HG03469 (cell line): ENCODE results near the gene PLB1.

Experiments used
- ATAC-seq: cut with Tn5 transposase; IDR thresholded peaks from one replicate; pipeline ENCODE4 v1.9.1; 2021; ENCODE audit warnings: mild to moderate bottlenecking, moderate library complexity, moderate number of reproducible peaks; ENCODE audit not compliant: unreplicated experiment

Gene PLB1, protein sequence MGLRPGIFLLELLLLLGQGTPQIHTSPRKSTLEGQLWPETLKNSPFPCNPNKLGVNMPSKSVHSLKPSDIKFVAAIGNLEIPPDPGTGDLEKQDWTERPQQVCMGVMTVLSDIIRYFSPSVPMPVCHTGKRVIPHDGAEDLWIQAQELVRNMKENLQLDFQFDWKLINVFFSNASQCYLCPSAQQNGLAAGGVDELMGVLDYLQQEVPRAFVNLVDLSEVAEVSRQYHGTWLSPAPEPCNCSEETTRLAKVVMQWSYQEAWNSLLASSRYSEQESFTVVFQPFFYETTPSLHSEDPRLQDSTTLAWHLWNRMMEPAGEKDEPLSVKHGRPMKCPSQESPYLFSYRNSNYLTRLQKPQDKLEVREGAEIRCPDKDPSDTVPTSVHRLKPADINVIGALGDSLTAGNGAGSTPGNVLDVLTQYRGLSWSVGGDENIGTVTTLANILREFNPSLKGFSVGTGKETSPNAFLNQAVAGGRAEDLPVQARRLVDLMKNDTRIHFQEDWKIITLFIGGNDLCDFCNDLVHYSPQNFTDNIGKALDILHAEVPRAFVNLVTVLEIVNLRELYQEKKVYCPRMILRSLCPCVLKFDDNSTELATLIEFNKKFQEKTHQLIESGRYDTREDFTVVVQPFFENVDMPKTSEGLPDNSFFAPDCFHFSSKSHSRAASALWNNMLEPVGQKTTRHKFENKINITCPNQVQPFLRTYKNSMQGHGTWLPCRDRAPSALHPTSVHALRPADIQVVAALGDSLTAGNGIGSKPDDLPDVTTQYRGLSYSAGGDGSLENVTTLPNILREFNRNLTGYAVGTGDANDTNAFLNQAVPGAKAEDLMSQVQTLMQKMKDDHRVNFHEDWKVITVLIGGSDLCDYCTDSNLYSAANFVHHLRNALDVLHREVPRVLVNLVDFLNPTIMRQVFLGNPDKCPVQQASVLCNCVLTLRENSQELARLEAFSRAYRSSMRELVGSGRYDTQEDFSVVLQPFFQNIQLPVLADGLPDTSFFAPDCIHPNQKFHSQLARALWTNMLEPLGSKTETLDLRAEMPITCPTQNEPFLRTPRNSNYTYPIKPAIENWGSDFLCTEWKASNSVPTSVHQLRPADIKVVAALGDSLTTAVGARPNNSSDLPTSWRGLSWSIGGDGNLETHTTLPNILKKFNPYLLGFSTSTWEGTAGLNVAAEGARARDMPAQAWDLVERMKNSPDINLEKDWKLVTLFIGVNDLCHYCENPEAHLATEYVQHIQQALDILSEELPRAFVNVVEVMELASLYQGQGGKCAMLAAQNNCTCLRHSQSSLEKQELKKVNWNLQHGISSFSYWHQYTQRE (N-terminal part only)

DNA sequence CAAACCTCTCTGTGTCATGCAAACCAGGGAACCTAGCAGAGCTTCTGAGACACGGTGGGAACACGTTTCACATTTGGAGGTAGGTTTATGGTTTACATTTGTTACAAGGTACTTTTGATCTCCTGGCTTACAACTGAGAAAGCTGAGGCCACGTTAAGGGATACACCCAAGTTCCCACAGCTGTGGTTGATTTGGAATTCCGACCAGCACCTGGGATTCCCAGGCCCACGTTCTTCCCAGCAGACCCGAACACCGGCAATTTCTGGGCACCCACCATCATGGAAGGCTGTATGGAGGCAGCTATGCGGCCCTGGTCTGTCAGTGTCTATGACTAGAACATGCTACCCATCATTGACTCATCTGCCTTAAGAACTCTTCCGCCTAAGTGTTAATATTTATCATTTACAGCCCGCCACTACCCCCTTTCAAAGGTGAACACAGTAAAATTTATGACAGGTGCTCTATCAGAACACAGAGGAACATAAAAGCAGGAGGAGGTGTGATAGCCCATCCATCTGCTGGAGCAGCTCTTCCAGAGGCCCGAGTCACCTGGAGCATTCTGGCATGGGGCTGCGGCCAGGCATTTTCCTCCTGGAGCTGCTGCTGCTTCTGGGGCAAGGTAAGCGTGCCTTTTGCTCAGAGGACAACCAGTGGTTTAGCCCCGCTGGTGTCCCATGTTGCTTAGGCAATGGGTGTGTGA is at the start of gene PLB1:
PLB1 (plus strand) TSS at position 510 of the 700 bp plus-strand sequence; CDS start at position 565, 55 bp downstream.
- no peak for ATAC-seq

DNA sequence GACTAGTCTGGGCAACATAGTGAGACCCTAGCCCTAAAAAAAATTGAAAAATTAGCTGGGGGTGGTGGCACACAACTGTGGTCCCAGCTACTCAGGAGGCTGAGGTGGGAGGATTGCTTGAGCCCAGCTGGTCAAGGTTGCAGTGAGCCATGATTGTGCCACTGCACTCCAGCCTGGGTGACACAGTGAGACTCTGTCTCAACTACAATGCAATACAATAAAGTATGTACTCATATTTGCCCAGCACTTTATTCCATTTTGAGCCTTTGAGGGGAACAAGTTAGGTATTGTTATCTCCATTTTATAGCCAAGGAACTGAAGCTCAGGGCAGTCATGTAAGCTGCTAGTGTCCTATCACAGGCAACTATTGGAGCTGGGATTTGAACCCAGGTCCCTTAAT is 49.3 kb upstream of the PLB1 start:
- no peak for ATAC-seq

DNA sequence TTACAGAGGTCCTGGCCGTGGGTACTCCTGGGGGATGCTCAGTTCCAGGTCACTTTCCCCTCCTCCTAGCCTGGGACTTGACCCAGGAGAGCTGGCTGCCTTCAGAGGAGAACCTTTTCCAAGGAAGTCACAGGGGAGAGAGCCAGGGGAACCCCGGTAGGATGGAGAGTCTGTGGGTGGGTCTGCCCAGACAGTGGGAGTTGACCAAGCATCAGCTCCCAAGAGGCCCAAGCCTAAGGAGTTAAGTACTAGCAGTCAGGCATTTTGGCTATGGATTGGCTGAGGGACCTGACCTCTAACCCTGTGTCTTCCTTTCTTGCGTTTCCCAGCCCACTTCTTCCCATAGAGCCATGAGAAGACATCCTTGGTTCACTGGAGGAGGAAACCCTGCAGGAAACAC is 48.8 kb upstream of the PLB1 start:
- ATAC-seq, result no peak

GRCh38 chr2:28447943-28448792 is 47.7 kb upstream of the PLB1 start:
- no peak for ATAC-seq

- ATAC-seq, result no peak
These were observed 47.1 kb upstream of the PLB1 start for GRCh38 chr2:28448793-28449100.

GRCh38 chr2:28449126-28449487 is 46.8 kb upstream of the PLB1 start:
- no peak for ATAC-seq

- no peak for ATAC-seq
These were observed 46.1 kb upstream of the PLB1 start for GRCh38 chr2:28449488-28450395.

- ATAC-seq, result no peak
These were observed 44.8 kb upstream of the PLB1 start for GRCh38 chr2:28450901-28451565.

GRCh38 chr2:28451793-28452533 is 43.9 kb upstream of the PLB1 start:
- ATAC-seq, result no peak

GRCh38 chr2:28452534-28453081 is 43.3 kb upstream of the PLB1 start:
- ATAC-seq, result no peak

DNA sequence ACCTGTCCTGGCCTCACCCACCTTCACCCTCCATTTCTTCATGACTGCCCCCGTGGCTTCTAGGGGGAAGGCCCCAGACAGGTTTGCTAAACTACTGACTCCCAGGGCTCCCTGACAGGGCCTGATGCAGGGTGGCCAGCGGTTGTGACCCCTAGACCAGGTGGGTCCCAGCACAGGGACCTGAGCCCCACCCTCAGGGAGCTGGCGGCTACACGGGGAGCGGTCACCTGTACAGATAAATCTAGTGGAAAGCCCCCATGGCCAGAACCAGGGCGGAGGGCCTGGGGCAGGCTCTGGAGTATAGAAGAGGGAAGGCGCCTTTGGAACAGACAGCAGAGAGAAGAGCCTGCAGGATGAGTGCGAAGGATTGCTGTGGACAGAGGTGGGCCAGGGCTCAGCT is 42.5 kb upstream of the PLB1 start:
- ATAC-seq, result no peak

DNA sequence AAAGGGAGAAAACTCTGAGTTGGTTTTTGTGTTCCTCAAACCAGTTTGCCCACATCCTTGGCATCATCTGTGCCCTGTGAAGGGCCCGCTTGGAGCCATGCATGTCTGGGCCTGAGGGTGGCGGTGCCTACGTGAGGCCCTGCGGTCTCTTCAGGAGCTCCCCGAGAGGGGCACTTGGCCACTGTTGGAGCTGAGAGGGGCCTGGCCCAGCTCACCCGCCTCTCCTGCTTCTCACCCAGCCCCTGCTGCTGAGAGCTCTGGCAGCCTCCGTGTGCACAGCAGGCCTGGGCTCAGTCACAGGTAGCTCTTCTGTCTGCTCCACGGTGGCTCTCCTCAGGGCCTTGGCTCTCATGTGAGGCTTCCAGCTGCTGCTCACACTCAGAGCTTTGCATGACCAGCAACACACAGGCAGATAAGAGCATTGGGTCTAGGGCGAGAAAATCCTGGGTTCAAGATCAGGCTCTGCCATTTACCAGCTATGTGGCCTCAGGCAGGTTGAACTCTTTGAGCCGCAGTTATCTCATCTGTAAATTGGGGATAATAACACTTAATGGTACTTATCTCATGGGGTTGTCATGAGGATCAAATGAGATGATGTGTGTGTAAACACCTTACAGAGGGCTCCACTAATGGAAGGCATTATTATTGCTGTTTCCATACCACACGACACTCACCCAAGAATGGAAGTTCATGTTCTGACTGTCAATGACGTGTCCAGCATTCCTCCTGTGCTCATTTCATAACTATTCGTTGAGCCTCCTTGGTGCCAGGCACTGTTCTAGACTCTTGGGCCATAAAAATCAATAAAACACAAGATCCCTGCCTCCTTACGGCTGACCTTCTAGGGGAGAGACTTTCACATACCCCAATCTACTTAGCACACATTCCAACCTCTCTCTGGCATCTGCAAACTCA is 41.6 kb upstream of the PLB1 start:
- ATAC-seq, result no peak

- no peak for ATAC-seq
These were observed 38.6 kb upstream of the PLB1 start for GRCh38 chr2:28457237-28457636.

DNA sequence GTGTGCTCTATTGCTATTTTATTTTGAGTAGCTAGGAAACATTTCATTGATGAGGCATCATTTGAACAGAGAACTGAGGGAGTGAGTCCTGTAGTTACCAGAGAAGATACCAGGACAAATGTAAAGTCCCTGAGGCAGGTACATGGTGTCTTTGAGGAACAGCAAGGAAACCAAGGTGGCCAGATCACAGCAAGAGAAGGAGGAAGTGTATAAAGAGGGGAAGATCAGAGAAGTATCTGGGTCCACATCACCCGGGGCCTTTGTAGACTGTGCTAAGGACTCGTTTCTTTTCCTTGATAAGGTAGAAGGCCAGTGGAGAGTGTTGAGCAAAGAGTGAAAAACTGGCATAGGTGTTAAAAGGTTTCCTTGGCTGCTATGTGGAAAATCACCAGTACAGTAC is 34.8 kb upstream of the PLB1 start:
- ATAC-seq, result no peak

- ATAC-seq, result no peak
These were observed 33.7 kb upstream of the PLB1 start for GRCh38 chr2:28462122-28462521.

DNA sequence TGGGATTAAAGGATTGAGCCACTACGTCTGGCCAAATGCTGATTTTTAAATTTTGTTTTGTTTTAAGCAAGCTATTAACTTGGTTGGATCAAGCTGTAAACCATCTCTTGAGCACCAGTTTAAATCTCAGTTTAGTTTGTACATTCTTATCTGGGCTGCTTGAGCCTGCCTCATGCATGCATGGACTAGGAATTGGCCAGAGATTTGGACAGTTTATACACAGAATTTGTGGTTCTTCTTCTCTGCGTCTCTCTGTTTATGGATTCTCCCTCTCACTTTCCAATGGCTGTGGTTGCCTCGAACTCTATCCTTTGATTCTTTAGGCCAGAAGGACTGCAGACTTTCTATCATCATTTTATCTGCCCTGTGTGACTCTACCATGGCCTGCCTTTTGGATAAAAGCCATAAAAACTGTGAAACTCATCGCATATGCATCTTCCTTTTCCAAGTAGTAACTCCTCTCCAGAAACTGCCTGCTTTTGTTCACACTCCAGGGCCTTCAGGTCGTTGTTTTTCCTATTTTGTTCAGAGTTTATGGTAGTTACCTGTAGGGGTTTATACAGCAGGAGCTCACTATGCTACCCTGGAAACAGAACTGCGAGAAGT is 32.5 kb upstream of the PLB1 start:
- ATAC-seq, result no peak
